ENCODE data around the gene PHF21A.

DNA sequence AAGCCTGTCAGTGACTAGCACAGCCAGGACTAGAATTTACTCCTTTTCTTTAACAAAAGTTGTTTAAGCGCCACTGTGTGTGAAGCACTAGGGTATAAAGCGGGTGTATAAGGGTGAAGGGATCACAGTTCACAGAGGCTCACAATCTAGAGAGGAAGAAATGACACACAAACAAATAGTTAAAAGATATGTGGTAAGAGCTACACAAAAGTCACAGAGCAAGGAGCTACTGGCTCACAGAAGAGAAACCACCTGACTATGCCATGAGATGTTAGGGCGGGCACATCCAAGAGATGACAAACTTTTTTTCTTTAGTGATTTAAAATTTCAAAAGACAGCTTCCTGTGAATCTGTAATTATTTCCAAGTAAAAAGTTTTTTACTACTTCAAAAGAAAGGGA lies 55.6 kb downstream of the PHF21A start:
- no peak for TF ChIP-seq POLR2A (IDR thresholded peaks at IDR 0.05; ENCODE audit: low read depth, low read length)
- TF ChIP-seq POLR2AphosphoS5 (IDR thresholded peaks at IDR 0.05; ENCODE audit: insufficient read depth, low read depth, low read length): no peak
- TF ChIP-seq, protein P1, sequence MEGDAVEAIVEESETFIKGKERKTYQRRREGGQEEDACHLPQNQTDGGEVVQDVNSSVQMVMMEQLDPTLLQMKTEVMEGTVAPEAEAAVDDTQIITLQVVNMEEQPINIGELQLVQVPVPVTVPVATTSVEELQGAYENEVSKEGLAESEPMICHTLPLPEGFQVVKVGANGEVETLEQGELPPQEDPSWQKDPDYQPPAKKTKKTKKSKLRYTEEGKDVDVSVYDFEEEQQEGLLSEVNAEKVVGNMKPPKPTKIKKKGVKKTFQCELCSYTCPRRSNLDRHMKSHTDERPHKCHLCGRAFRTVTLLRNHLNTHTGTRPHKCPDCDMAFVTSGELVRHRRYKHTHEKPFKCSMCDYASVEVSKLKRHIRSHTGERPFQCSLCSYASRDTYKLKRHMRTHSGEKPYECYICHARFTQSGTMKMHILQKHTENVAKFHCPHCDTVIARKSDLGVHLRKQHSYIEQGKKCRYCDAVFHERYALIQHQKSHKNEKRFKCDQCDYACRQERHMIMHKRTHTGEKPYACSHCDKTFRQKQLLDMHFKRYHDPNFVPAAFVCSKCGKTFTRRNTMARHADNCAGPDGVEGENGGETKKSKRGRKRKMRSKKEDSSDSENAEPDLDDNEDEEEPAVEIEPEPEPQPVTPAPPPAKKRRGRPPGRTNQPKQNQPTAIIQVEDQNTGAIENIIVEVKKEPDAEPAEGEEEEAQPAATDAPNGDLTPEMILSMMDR (IDR thresholded peaks at IDR 0.05; ENCODE audit: extremely low read depth in 1 of 2, insufficient read depth in 1 of 2, low read depth in 1 of 2, low read length in 2 of 2): no peak
- TF ChIP-seq, protein P2, sequence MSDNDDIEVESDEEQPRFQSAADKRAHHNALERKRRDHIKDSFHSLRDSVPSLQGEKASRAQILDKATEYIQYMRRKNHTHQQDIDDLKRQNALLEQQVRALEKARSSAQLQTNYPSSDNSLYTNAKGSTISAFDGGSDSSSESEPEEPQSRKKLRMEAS (IDR thresholded peaks at IDR 0.05; ENCODE audit: insufficient read depth, insufficient read length): no peak
- TF ChIP-seq EZH2 (IDR thresholded peaks at IDR 0.05; ENCODE audit: borderline replicate concordance, low read depth, low read length, severe bottlenecking): no peak

Data from endothelial cell of umbilical vein (primary cell).